Erythroblast (primary cell): ENCODE data around the gene TUT1.

Source experiments
- GATA1 ChIP-seq: IDR thresholded peaks from 2 replicates; pipeline ENCODE4 v1.6.1; 2011; ENCODE audit warnings: low read depth, mild to moderate bottlenecking, control low read depth, low read length, moderate library complexity
- POLR2A ChIP-seq: IDR thresholded peaks from 2 replicates; pipeline ENCODE4 v1.6.1; 2011; ENCODE audit warnings: mild to moderate bottlenecking, low read length

- TF ChIP-seq POLR2A (no peak), GATA1 (no peak)
Observed at GRCh38 chr11:62546929-62547625, 44.2 kb downstream of the TUT1 start.
